Peyer's patch (tissue), 4 donors: ENCODE measurements around the gene ERC2. TPM values are rescaled to one million over a fixed set of nuclear protein-coding genes. Genes with fewer than 3 reads are reported as not detected.

ENCODE experiments used
- DNase-seq, 3 donors: peaks; one replicate each; pipeline ENCODE4 v3.0.0-alpha.2; 2017 to 2019
- H3K27ac ChIP-seq, 4 donors: fragments of 200-600 bp; sonication (generic); one replicate each; pipeline ENCODE4 v1.5.1; 2016 to 2019
- H3K27me3 ChIP-seq, 2 donors: fragments of 200-600 bp; sonication (generic); one replicate each; pipeline ENCODE4 v1.5.1; 2019
- H3K36me3 ChIP-seq, 3 donors: fragments of 200-600 bp; sonication (generic); one replicate each; pipeline ENCODE4 v1.5.1; 2016 to 2019
- H3K4me1 ChIP-seq, 4 donors: fragments of 200-600 bp; sonication (generic); one replicate each; pipeline ENCODE4 v1.5.1; 2016 to 2019
- H3K4me3 ChIP-seq, 4 donors: fragments of 200-600 bp; sonication (generic); 1 replicate in 3 of 4; 2 replicates in 1 of 4; pipeline ENCODE4 v1.5.1; 2016 to 2019; ENCODE audit warnings: mild to moderate bottlenecking in 1 of 4
- H3K9me3 ChIP-seq, 4 donors: fragments of 200-600 bp; sonication (generic); one replicate each; pipeline ENCODE4 v1.5.1; 2016 to 2019; ENCODE audit warnings: mild to moderate bottlenecking in 1 of 4
- POLR2A ChIP-seq, 2 donors: fragments of 450-650 bp; IDR thresholded peaks; one replicate each; pipeline ENCODE4 v1.5.1; 2017; ENCODE audit warnings: antibody characterized with exemption in 2 of 2, mild to moderate bottlenecking in 2 of 2, moderate library complexity in 2 of 2
- total RNA-seq, 4 donors: library from RNA; depleted of rRNA; stranded (reverse); fragments of >200 nt; gene quantifications; one replicate each; pipeline ENCODE4 v1.1.0, GENCODE V29; 2016
- TF ChIP-seq, protein P1 (sequence below), 6 experiments: fragments of 450-650 bp in 4 of 6; fragments of 200-600 bp in 2 of 6; sonication (generic) in 1 of 6; IDR thresholded peaks; one replicate each; pipeline ENCODE4 v1.5.1; 2017 to 2019; ENCODE audit warnings: antibody characterized with exemption in 6 of 6, mild to moderate bottlenecking in 3 of 6, moderate library complexity in 1 of 6

Gene ERC2
- total RNA-seq, 4 donors from 2014 or later: 0.18 to 0.83 TPM; not detected in 2

GRCh38 chr3:55639896-55640765, 828.1 kb downstream of the ERC2 start:
- H3K27ac ChIP-seq: no peak overlapping the region
- no peaks in the 10 kb centered on the region for H3K9me3 ChIP-seq
- no peaks in the 10 kb centered on the region for H3K27me3 ChIP-seq
- TF ChIP-seq POLR2A (IDR thresholded peaks at IDR 0.05): no peak
- TF ChIP-seq, protein P1, sequence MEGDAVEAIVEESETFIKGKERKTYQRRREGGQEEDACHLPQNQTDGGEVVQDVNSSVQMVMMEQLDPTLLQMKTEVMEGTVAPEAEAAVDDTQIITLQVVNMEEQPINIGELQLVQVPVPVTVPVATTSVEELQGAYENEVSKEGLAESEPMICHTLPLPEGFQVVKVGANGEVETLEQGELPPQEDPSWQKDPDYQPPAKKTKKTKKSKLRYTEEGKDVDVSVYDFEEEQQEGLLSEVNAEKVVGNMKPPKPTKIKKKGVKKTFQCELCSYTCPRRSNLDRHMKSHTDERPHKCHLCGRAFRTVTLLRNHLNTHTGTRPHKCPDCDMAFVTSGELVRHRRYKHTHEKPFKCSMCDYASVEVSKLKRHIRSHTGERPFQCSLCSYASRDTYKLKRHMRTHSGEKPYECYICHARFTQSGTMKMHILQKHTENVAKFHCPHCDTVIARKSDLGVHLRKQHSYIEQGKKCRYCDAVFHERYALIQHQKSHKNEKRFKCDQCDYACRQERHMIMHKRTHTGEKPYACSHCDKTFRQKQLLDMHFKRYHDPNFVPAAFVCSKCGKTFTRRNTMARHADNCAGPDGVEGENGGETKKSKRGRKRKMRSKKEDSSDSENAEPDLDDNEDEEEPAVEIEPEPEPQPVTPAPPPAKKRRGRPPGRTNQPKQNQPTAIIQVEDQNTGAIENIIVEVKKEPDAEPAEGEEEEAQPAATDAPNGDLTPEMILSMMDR (IDR thresholded peaks at IDR 0.05): no peak
- DNase-seq: no peak
- no peak overlapping the region for H3K4me3 ChIP-seq
- H3K4me1 ChIP-seq: no peaks in the 10 kb centered on the region
- no peaks in the 10 kb centered on the region for H3K36me3 ChIP-seq

GRCh38 chr3:55639143-55639542, 829.1 kb downstream of the ERC2 start:
- no peaks in the 10 kb centered on the region for H3K9me3 ChIP-seq
- no peaks in the 10 kb centered on the region for H3K36me3 ChIP-seq
- H3K27ac ChIP-seq: no peak overlapping the region
- no peaks in the 10 kb centered on the region for H3K27me3 ChIP-seq
- H3K4me3 ChIP-seq: no peak overlapping the region
- TF ChIP-seq, protein P1 (IDR thresholded peaks at IDR 0.05): no peak
- no peak for TF ChIP-seq POLR2A (IDR thresholded peaks at IDR 0.05)
- DNase-seq: no peak
- no peaks in the 10 kb centered on the region for H3K4me1 ChIP-seq

- no peaks in the 10 kb centered on the region for H3K4me1 ChIP-seq
- TF ChIP-seq, protein P1 (IDR thresholded peaks at IDR 0.05): no peak
- TF ChIP-seq POLR2A (IDR thresholded peaks at IDR 0.05): no peak
- DNase-seq: no peak
Observed at GRCh38 chr3:55637906-55638638, 830.2 kb downstream of the ERC2 start.

DNA sequence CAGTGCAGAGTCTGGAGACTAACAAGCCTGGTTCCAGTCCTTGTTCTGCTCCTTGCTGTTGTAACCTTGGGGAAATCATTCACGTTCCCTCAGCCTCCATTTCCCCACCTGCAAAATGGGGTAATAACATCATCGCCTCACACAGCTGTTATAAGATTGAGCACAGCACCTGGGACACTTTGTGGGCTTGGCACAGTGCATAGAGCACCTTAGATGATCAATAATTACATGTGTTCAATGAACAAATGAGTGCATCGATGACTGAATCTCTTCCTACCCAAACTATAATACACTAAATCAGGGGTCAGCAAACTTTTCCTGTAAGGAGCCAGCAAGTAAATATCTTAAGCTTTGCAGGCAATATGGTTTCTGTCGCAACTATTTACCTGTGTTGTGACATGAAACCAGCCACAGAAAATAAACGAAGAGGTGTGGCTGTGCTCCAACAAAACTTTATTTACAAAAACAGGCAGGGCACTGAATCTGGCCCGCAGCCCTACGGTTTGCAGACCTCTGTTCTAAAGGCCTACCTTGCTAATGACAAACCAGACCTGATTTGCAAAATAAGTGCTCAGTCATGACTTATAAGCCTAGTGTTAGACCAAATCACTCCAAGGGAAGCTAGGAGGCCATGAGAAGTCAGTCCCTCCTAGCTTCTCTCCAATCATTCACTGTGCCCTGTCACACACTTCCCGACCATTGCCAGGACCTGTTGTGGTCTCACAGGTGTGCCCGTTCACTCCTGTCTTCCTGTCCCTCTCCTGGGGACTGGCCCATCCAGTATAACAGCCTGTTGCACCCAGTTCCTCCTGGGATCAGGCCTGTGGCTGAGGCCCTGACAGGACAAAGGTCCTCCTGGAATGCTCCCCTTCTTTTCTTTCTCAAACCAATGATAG, 831.7 kb downstream of the ERC2 start:
- Histone ChIP-seq H3K36me3 (no peaks in the 10 kb centered on the region), H3K27me3 (no peaks in the 10 kb centered on the region), H3K4me1 (no peaks in the 10 kb centered on the region), H3K4me3 (no peak overlapping the region), H3K9me3 (no peaks in the 10 kb centered on the region), H3K27ac (no peak overlapping the region)
- DNase-seq: no peak
- TF ChIP-seq, protein P1 (IDR thresholded peaks at IDR 0.05): no peak
- TF ChIP-seq POLR2A (IDR thresholded peaks at IDR 0.05): no peak

More at GRCh38 chr3:55637906-55638638, 830.2 kb downstream of the ERC2 start:
- Histone ChIP-seq H3K36me3 (no peaks in the 10 kb centered on the region), H3K9me3 (no peaks in the 10 kb centered on the region), H3K27me3 (no peaks in the 10 kb centered on the region), H3K27ac (no peak overlapping the region), H3K4me3 (no peak overlapping the region)

- TF ChIP-seq, protein P1 (IDR thresholded peaks at IDR 0.05): no peak
- no peak for TF ChIP-seq POLR2A (IDR thresholded peaks at IDR 0.05)
- no peaks in the 10 kb centered on the region for H3K9me3 ChIP-seq
- no peaks in the 10 kb centered on the region for H3K4me1 ChIP-seq
- DNase-seq: no peak
- H3K4me3 ChIP-seq: no peak overlapping the region
- H3K36me3 ChIP-seq: no peaks in the 10 kb centered on the region
- H3K27ac ChIP-seq: no peak overlapping the region
- no peaks in the 10 kb centered on the region for H3K27me3 ChIP-seq
Observed at GRCh38 chr3:55634345-55634744, 833.9 kb downstream of the ERC2 start.
